GM15510 (cell line): ENCODE results near the gene OR51S1.

Experiments
- POLR2A ChIP-seq: IDR thresholded peaks from 3 replicates; pipeline ENCODE4 v1.6.1; 2011; ENCODE audit warnings: borderline replicate concordance; ENCODE audit not compliant: insufficient read length; ENCODE audit errors: extremely low read depth

The OR51S1 gene

DNA sequence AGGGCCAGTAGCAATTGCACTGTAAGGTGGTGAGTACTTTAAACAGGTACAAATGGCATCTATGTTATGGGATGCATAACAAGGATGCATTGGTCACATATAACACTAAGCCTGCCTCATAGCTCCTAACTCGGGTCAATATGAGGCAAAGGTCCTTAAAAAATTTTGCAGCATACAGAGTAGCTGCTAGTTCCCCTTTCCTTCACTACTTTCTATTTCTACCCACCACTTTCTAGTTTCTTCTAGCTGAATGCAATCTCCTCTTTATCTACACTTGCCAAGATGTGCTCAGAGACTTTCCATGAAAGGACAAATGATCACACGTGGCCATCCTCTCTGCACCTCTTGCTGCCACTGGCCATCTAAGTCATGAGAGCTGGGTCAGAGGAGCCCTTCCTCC is 18.1 kb downstream of the OR51S1 start:
- TF ChIP-seq POLR2A = no peak

DNA sequence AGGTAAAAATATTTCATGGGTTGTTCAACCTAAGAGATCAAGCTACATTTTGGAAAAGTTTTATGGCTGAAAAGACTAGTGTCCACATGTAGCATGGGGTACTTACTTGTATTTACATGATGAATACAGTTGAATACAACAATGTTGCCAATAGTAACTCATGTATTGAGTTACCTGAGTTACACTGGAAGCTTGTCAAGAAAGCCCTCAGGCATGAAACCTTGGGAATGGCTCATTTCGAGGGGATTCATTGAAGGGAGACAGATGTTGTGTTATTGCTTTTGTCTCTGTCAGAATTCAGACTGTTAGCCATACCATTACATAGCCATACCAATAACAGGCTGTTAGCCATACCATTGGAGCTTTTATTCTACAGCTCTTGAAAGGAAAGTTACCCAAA is 18.7 kb downstream of the OR51S1 start:
- TF ChIP-seq POLR2A = no peak

DNA sequence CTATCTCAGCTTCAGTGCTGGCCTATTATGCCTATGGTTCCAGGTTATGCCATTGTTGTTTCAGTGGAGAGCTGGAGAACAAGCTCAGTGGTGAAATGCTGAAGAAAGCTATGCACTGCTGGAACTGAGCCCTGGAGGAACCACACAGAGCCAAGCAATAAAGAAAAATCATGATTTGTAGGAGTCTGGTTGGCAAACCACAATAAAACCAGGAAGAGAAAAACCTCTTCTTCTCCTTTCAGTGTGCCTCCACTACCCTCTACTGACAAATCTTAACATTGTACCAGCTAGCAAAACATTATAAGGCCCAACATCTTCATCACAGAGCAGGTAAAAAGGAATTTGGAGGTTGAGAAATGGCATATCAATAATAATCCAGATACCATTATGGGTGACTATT is 22.6 kb downstream of the OR51S1 start:
- TF ChIP-seq POLR2A = no peak

DNA sequence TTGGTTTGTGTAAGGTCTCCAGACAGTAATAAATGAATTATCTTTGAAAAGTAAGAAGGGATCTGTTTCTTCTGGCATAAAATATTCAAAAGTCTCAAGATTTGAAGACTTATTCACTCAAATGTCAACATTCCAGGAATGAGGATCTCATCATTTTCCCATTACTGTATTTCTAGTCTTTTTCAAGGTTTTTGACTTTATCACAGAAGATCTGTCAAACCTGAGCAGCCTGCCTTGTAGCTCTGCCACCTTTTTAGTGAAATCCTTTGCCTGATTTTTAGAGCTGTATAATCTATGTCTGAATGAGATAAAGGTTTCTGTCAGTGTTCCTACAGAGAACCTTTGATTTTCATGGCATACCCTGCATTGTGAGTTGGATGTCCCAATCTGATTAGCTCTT is 23.9 kb downstream of the OR51S1 start:
- TF ChIP-seq POLR2A = no peak

DNA sequence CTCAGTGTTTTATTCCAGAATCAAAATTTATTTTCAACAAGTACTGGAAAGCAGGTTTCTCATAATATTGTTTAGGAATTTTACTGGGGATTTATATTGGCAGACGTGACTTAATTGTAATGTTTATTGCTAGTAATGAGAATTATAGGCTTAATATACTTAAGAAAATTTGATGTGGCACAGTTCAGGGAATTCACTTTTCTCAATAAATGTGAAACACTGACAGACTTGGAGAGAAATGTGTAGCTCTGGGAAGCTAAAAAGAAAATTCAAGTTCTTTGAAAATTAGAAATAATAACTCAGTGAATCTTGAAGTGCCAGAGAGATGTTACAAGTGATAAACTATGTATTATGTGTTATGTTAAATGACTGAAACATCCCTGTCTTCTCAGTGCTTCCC is 28.0 kb downstream of the OR51S1 start, which contains the start of gene OR51F2:
TSS of gene OR51F2 (plus strand) at position 301 of the 400 bp plus-strand sequence. CDS start 101 bp downstream, outside the sequence.
- no peak for TF ChIP-seq POLR2A

DNA sequence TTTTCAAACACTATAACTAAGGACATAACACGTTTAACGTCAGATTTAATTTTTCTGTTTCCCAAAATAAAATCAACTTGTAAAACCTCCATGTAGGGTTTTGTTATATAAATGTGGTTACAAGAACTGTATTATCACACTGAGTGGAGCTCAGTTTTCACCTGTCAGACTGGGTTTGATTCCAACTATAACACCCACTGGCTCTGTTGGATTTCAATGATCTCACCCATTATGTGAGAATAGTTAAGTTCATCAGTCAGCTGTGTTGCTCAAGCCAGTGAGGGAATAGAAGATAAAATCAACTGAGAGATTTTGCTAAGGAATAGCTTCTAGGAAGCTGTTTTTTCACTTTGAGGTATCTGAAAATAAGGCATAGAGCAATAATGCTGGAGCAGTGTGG is 39.8 kb downstream of the OR51S1 start:
- TF ChIP-seq POLR2A = no peak

DNA sequence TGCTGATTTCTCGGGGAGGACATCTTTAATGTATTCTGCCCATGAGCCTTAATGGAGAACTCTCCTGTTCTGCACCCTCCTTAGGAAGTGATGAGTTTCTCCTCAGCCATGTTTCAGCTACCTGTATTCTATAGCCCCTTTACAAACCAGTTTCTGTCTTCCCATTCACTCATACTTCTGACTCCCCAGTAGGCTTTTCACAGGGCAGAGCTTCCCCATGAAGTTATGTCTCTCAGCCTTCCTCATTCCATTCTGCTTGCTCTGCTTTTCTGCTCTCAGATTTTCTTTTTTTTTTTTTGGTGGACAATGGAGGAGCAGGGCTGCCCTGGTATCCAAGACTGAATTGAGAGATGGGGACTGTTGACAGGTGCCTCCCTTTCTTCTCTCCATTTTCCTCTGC is 40.5 kb downstream of the OR51S1 start:
- no peak for TF ChIP-seq POLR2A

DNA sequence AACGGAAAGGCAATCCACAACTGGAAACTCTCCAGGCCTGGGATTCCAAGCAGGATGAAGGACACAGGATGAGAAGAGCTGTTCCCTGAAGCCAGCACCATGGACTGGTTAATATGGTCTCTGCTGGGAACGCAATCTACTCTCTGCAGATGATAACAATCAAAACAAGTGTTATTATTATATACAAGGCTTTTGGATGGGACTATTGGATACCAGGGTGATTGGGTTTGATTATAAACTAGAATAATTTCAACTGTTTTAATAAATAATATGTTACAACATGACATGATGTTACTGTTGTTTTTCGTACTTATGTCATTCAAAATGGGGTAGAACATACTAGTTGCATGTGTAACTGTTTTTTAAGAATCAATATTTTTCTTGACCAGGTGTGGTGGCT is 44.7 kb downstream of the OR51S1 start, which contains the start of gene OR52R1:
TSS of gene OR52R1 (minus strand) at position 101 of the 400 bp plus-strand sequence. CDS start at position 101, 0 bp downstream.
- TF ChIP-seq POLR2A = no peak

DNA sequence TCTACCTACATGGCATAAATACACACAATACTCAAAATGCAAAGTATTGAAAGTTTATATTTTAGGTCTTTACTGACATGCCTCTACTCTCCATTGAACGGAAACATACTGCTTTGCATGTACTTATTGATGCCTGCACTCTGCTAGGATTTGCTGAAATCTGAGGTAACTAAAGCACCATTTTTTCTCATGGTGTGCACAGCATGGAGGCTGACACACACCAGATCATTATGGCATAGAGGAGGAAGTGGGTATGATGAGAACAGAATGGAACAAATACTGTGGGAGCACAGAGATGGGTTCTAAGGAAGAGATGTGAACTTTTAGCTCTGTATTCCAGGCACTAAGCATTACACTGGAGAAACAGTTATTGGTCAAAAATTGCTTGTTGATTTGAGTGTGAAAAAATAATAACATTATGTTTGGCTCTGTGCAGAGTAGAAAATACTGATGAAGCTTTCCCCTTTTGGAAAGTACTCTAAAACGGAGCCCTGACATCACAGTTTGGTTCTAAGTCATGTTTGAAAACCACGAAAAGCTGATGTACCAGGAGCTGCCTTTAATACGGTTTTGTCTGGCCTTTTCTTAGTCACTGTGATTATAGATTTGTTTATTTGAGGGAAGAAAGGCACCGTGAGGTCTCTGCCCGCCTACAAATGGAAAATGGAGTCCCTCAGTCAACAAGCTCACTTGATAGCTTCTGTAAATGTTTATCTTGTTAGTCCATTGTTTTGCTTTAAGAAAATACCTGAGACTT is 50.4 kb downstream of the OR51S1 start:
- no peak for TF ChIP-seq POLR2A
